ENCODE data around the gene SGMS1.

DNA sequence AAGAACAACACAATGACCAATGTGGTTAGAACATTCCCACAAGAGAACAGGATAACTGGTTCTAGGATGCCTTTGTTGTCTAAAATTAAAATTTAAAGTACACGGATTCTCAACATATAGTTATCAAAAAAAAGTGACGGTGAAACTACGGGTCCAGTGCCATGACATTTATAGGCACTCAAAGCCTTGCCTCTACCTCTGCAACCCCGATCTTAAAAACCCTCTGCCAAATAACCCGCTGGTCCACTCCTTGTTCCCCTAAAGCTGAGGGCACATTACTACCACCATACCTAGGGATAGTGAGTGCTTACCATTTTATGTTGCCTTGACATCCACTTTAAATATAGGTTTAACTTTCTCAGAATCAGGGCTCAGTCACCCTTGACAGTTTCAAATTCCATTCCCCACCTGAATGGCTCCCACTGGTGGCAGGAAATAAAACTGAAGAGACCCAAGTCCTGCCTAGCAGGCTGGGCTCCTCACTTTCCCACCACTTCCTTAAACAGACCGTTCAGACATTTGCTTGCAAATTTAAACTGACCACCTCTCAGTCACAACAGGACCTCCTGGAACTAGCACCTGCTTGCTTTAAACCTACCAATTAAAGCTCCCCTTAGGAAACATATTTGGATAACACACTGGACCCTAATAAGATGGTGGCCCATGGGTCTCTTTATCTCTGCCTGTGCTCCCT lies 202.6 kb downstream of the SGMS1 start:
- TF ChIP-seq, protein P1, sequence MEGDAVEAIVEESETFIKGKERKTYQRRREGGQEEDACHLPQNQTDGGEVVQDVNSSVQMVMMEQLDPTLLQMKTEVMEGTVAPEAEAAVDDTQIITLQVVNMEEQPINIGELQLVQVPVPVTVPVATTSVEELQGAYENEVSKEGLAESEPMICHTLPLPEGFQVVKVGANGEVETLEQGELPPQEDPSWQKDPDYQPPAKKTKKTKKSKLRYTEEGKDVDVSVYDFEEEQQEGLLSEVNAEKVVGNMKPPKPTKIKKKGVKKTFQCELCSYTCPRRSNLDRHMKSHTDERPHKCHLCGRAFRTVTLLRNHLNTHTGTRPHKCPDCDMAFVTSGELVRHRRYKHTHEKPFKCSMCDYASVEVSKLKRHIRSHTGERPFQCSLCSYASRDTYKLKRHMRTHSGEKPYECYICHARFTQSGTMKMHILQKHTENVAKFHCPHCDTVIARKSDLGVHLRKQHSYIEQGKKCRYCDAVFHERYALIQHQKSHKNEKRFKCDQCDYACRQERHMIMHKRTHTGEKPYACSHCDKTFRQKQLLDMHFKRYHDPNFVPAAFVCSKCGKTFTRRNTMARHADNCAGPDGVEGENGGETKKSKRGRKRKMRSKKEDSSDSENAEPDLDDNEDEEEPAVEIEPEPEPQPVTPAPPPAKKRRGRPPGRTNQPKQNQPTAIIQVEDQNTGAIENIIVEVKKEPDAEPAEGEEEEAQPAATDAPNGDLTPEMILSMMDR (IDR thresholded peaks at IDR 0.05): peak; percentile 52 to 80 (median 61)
- TF ChIP-seq POLR2A (IDR thresholded peaks at IDR 0.05): no peak

Measured in heart left ventricle (tissue), 13 donors.